HAP-1 (cell line): ENCODE data around the gene LMTK3.
A peak's percentile ranks its signal among the peaks of the same experiment; 100 is the strongest.

Source experiments
- DNase-seq, 2 experiments: peaks; one replicate each; pipeline ENCODE4 v3.0.0-alpha.2; 2016 to 2020; ENCODE audit warnings: low spot score in 2 of 2
- H3K27me3 ChIP-seq: fragments of 250-450 bp; sonication (Bioruptor Pico); 2 replicates; pipeline ENCODE4 v1.5.1; 2020; ENCODE audit warnings: low read depth, mild to moderate bottlenecking, moderate library complexity
- H3K36me3 ChIP-seq: fragments of 250-450 bp; sonication (Bioruptor Pico); replicated peaks from 2 replicates; pipeline ENCODE4 v1.5.1; 2020; ENCODE audit warnings: mild to moderate bottlenecking
- H3K4me1 ChIP-seq: fragments of 250-450 bp; sonication (Bioruptor Pico); 2 replicates; pipeline ENCODE4 v1.5.1; 2020; ENCODE audit warnings: mild to moderate bottlenecking
- H3K4me3 ChIP-seq: fragments of 250-450 bp; sonication (Bioruptor Pico); 2 replicates; pipeline ENCODE4 v1.5.1; 2020; ENCODE audit warnings: mild to moderate bottlenecking, moderate library complexity
- H3K9me3 ChIP-seq: fragments of 250-450 bp; sonication (Bioruptor Pico); 2 replicates; pipeline ENCODE4 v1.5.1; 2020; ENCODE audit warnings: mild to moderate bottlenecking, moderate library complexity
- in situ Hi-C: fragments of 300-500 bp; cut with MboI; formaldehyde crosslinking; loops from 3 replicates; pipeline ENCODE4 v1.14.3; 2020; ENCODE audit warnings: low sequenced_read_pairs, inconsistent platforms, mixed read lengths

The LMTK3 gene

DNA sequence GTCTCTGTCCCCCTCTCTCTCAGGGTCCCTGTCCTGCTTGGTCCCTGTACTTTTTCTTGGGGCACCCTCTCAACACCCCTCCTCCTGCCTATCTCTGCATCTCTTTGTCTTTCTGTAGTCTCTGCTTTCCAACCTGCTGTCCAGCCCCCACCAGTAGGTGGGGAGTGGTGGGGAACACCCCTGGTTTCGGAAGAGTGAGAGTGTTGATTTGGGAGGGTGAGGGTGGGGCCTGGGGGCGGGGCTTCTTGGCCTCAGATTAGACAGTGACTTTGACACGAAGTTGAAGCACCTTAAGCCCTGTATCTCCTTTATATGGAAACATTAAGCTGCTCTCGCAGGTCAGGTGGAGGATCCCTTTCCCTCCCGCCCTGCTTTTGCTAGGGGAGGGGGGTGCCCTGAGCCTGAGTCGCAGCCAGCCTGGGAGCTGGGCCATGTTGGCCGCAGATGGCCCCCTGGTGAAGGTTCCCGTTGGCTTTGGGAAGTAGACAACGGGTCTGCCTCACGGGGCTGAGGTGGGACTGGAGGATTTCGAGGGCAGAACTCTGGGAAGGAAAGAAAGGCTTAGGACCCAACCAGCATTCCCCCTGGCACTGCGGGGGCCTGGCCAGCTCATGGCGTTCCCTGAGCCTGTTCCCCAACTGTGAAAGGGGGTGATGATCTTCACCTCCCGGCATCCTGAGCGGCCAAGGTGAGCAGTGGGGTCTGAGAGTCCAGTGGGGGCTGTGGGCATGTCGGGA lies 56.3 kb downstream of the LMTK3 start, which contains the start of gene KCNJ14:
Gene KCNJ14, plus strand, starts transcription at position 404 of the 737 bp plus-strand sequence. CDS start 6,151 bp downstream, outside the sequence.
- no peak for DNase-seq
- Histone ChIP-seq H3K36me3 (peaks cover 58% of the 10 kb centered on the region), H3K9me3 (no peaks in the 10 kb centered on the region), H3K4me3 (no peak within 1 kb of the TSS), H3K4me1 (peaks cover 11% of the 10 kb centered on the region), H3K27me3 (no peaks in the 10 kb centered on the region)
- in situ Hi-C loops: no loop called here

DNA sequence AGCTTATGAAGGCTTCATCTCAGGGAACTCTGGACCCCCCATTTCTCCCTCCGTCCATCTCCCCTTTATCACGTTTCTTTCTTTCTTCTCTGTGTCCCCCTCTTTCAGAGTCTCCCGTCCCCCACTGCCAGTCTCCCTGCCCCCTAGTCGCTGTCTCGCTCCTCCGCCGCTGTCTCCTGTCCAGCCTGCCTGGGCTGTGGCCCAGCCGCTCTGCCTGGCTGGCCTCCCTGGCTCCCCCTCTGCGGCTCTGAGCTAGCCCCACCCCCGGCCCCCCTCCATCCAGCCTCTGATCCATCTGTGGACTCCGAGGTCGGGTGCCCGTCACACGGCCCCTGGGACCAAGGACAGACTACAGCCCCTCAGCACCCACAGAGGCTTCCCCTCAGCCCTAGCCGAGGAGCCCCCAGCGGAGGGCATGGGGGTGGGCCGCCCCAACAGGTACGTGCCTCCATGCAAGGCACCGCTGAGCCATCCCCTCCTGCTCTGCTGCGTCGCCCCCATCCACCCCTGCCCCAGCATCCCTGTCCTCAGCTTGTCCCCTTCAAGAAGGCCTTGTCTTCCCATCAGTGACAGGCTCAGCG lies 57.4 kb downstream of the LMTK3 start:
- in situ Hi-C loops: no loop called here
- H3K27me3 ChIP-seq: no peaks in the 10 kb centered on the region
- H3K36me3 ChIP-seq: peaks cover 66% of the 10 kb centered on the region
- no peak for DNase-seq
- peaks cover 11% of the 10 kb centered on the region for H3K4me1 ChIP-seq
- H3K9me3 ChIP-seq: no peaks in the 10 kb centered on the region
- H3K4me3 ChIP-seq: no peak overlapping the region

DNA sequence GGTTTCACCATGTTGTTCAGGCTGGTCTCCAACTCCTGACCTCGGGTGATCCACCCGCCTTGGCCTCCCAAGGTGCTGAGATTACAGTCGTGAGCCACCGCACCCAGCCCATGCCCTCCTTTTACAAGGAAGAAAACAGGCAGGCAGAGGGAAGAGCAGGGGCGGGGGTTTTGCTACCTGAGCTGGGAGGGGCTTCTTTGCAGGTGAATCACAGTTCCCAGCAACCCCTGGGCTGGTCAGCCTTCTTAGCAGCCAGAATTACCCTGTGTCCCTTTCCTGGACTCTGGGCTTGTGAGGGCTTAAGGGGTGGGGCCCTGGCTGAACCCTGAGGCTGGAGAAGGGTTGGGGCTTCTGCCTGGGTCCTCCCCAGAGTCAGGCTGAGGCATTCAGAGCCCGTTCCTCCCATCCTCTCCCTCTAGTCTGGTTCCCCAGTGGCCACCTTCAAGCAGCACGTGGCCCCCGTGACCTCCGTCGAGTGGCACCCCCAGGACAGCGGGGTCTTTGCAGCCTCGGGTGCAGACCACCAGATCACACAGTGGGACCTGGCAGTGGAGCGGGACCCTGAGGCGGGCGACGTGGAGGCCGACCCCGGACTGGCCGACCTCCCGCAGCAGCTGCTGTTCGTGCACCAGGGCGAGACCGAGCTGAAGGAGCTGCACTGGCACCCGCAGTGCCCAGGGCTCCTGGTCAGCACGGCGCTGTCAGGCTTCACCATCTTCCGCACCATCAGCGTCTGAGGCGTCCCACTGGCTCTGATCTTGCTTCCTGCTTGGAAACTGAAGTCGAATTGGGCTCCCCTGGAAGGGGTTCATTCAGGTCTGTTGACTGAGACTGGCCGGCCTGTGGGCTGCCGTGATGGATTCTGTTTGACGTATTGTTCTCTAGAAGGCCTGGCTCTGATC lies 59.1 kb downstream of the LMTK3 start:
- in situ Hi-C loops: no loop called here
- no peak for DNase-seq
- Histone ChIP-seq H3K4me3 (no peak overlapping the region), H3K36me3 (peaks cover 81% of the 10 kb centered on the region), H3K9me3 (no peaks in the 10 kb centered on the region), H3K27me3 (no peaks in the 10 kb centered on the region), H3K4me1 (no peaks in the 10 kb centered on the region)

DNA sequence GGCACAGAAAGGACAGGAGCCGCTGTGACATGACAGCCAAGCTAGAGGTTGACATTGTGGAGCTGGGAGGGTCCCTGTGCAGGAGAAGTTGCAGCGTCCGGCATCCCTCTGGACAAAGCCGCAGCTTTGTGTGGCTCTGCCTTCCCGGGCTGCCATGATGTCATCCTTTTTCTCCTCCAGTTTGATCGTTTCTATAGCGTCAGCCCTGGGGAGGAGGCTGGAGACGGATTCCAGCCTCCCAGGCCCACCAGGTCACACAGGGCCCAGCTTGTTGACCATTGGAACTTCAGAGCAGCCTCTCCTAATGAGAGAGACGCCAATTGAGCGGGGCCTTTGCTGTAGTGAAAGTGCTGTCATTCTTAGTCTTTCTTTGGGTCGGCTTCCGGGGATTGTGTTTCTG lies 60.0 kb downstream of the LMTK3 start:
- peaks cover 87% of the 10 kb centered on the region for H3K36me3 ChIP-seq
- no peak for DNase-seq
- H3K4me3 ChIP-seq: no peak overlapping the region
- no peaks in the 10 kb centered on the region for H3K9me3 ChIP-seq
- no peaks in the 10 kb centered on the region for H3K4me1 ChIP-seq
- H3K27me3 ChIP-seq: no peaks in the 10 kb centered on the region
- in situ Hi-C loops: no loop called here

DNA sequence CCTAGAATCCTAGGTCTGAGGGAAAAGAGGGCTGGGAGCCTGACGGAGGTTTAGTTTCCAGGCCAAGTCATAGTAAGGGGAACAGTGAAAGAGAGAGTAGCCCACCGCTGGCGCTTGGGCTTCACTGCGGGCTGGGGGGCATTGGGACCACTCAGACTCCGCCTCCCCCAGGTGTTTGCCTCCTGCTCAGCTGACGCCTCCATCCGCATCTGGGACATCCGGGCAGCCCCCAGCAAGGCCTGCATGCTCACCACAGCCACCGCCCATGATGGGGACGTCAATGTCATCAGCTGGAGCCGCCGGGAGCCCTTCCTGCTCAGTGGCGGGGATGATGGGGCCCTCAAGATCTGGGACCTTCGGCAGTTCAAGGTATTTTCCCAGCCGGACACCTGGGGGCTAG lies 60.8 kb downstream of the LMTK3 start:
- peaks cover 84% of the 10 kb centered on the region for H3K36me3 ChIP-seq
- H3K9me3 ChIP-seq: no peaks in the 10 kb centered on the region
- no peak for DNase-seq
- no peaks in the 10 kb centered on the region for H3K27me3 ChIP-seq
- H3K4me3 ChIP-seq: no peak overlapping the region
- in situ Hi-C loops: no loop called here
- no peaks in the 10 kb centered on the region for H3K4me1 ChIP-seq

DNA sequence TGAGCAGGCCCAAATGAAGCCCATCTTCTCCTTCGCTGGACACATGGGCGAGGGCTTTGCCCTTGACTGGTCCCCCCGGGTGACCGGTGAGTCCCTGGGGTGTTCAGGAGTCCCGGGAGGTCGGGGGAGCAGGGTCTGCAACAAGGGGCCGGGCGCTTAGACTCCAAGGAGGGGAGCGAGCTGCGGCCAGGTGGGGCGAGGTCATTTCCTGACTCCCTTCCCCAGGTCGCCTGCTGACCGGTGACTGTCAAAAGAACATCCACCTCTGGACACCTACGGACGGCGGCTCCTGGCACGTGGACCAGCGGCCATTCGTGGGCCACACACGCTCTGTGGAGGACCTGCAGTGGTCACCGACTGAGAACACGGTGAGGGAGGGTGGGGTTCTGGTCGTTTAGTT lies 61.2 kb downstream of the LMTK3 start:
- H3K36me3 ChIP-seq: peaks cover 80% of the 10 kb centered on the region
- in situ Hi-C loops: no loop called here
- DNase-seq: no peak

DNA sequence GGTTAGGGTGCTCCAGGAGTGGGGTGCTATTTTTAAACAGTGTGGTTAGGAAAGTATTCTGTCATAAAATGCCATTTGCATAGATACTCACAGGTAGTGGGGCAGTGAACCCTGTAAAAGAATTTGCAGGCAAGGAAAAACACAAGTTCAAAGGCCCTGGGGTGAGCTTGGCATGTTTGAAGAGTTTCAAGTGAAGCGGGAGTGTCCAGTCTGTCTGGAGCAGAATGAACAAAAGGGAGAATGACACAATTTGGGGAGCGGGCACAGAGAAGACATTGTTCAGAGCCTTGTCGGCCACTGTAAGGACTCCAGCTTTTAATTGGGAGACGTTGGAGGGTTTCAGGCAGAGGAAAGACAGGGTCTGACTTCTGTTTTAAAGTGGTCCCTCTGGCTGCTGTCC lies 63.1 kb downstream of the LMTK3 start:
- in situ Hi-C loops: no loop called here
- no peak overlapping the region for H3K4me3 ChIP-seq
- no peaks in the 10 kb centered on the region for H3K9me3 ChIP-seq
- DNase-seq: no peak
- no peaks in the 10 kb centered on the region for H3K27me3 ChIP-seq
- H3K4me1 ChIP-seq: no peaks in the 10 kb centered on the region; the same call in 1 of the 2 replicates
- peaks cover 68% of the 10 kb centered on the region for H3K36me3 ChIP-seq

More for the DNA sequence above, 61.2 kb downstream of the LMTK3 start:
- H3K4me3 ChIP-seq: no peak overlapping the region
- no peaks in the 10 kb centered on the region for H3K27me3 ChIP-seq
- no peaks in the 10 kb centered on the region for H3K9me3 ChIP-seq
- no peaks in the 10 kb centered on the region for H3K4me1 ChIP-seq

DNA sequence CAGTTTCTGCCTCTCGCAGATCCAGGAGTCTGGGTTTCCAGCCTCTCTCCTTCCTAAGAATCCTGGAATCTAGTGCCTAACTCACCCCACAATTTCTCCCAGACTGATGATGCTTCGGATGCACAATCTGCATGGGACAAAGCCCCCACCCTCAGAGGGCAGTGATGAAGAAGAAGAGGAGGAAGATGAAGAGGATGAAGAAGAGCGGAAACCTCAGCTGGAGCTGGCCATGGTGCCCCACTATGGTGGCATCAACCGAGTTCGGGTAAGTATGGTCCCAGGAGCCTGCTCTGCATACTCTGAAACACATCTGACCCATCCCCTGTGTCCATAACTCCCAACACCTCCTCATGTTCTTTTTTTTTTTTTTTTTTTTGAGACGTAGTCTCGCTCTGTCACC lies 65.1 kb downstream of the LMTK3 start:
- no peaks in the 10 kb centered on the region for H3K9me3 ChIP-seq
- peaks cover 52% of the 10 kb centered on the region for H3K36me3 ChIP-seq

DNA sequence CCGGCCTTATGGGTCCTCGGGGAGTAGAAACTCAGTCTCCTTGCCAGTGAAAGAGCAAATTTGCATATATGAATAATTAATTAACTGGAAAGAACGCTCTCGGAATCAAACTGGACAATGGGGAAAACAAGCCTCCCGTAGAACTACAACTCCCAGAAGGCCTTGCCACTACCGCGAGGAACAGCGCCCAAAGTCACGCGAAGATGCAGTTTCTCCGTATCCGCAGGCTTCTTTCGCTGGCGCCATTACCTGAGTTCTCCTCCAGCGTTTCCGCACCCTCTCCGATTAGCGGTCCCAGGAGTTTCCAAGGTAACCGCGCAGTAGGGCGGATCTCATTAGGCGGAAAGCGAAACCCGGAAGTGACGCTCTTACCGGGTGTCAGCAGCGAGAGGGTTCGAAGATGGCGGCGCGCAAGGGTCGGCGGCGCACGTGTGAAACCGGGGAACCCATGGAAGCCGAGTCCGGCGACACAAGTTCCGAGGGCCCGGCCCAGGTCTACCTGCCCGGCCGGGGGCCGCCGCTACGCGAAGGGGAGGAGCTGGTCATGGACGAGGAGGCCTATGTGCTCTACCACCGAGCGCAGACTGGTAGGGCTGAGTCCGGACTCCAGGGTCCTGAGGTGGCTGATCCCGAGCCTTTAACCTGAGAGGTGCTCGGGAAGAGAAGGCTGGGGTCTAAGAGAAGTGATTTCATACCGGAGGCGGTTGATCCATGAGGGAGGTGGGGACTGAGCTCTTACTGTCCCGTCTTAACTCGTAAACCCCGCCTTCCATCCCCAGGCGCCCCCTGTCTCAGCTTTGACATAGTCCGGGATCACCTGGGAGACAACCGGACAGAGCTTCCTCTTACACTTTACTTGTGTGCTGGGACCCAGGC lies 65.8 kb downstream of the LMTK3 start, which contains the start of gene GRWD1:
Gene GRWD1, plus strand, starts transcription at position 378 of the 876 bp plus-strand sequence. Its CDS starts 23 bp downstream, at position 401.
- in situ Hi-C loops: no loop called here
- H3K4me1 ChIP-seq: no peaks in the 10 kb centered on the region; the same call in 1 of the 2 replicates
- DNase-seq: peak; percentile 96
- no peaks in the 10 kb centered on the region for H3K9me3 ChIP-seq
- H3K36me3 ChIP-seq: peaks cover 44% of the 10 kb centered on the region
- no peaks in the 10 kb centered on the region for H3K27me3 ChIP-seq
- H3K4me3 ChIP-seq: peak within 1 kb of the TSS; percentile 94

More for the DNA sequence above, 65.1 kb downstream of the LMTK3 start:
- no peak for DNase-seq
- Histone ChIP-seq H3K27me3 (no peaks in the 10 kb centered on the region), H3K4me1 (no peaks in the 10 kb centered on the region; the same call in 1 of the 2 replicates), H3K4me3 (peak overlapping the region; percentile 94)
- in situ Hi-C loops: no loop called here

DNA sequence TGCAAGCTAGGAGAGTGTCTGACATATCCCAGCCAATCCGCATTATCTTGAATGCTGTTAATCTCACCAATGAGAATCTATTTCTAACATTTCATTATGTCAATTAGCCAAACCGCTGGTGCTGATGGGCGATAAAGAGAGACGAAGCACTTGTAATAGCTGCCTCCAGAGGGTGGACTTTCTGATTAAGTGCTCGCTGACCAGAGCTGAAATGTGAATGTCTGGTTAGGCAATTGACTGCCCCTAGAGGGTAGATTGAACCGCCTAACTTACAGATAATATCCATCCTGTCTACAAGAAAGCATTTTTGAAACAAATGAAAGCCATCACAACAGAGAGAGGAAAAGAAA lies 66.4 kb downstream of the LMTK3 start:
- no peaks in the 10 kb centered on the region; the same call in 1 of the 2 replicates for H3K4me1 ChIP-seq
- DNase-seq: peak in 1 of 2 experiments; percentile 64
- in situ Hi-C loops: no loop called here
- H3K9me3 ChIP-seq: no peaks in the 10 kb centered on the region
- peak overlapping the region; percentile 94 for H3K4me3 ChIP-seq
- no peaks in the 10 kb centered on the region for H3K27me3 ChIP-seq
- H3K36me3 ChIP-seq: peaks cover 38% of the 10 kb centered on the region

DNA sequence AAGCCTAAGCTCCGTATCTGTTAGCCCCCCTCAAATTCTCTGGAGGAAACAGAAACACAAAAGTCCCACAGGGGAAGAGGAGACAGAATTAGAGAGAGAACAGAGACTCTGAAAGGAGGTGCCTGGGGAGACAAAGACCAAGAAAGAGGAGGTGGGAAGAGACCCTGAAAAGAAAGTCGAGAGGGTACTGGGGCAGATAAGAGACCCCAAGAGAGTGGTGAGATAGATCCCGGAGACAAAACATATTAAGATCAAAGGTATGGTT lies 66.8 kb downstream of the LMTK3 start:
- H3K9me3 ChIP-seq: no peaks in the 10 kb centered on the region
- no peak for DNase-seq
- in situ Hi-C loops: no loop called here
- peaks cover 35% of the 10 kb centered on the region for H3K36me3 ChIP-seq
- peak overlapping the region; percentile 94 for H3K4me3 ChIP-seq
- no peaks in the 10 kb centered on the region for H3K27me3 ChIP-seq
- no peaks in the 10 kb centered on the region; the same call in 1 of the 2 replicates for H3K4me1 ChIP-seq

DNA sequence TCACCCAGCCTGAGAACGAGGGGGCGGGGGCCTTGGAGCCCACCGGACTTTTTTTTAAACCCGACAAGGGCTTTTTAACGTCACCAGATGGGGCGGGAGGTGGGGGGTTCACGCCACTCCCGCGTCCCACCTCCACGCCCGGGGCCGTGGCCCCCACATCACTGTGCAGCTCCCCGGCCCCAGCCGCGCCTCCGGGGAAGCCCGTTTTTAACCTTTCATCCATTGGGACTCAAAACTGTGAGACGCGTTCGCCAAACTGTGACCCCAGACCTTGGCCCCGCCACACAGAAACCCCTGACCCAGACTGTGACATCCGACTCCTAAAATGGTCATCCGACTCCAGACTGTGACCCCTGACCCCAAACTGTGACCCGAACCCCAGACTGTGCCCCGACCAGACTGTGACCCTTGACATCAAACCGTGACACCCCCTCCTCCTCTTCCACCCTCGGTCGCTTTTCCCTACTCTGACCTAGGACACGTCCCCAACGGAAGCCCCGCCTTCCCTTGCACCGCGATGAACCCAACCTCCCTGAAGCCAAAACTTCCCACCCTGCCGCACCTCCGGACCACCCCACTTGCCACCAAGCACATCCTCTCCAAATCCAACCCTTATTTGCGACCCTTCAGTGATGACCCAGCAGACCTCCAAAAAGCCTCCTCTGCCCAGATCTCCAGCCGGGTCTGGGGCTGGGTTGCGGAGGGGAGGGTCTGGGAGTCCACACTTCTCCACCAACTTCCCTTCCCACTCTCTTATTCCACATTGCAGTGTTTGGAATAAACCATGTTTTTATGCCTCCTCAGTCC lies 67.3 kb downstream of the LMTK3 start:
- H3K4me1 ChIP-seq: no peaks in the 10 kb centered on the region; the same call in 1 of the 2 replicates
- no peaks in the 10 kb centered on the region for H3K27me3 ChIP-seq
- H3K36me3 ChIP-seq: peaks cover 29% of the 10 kb centered on the region
- in situ Hi-C loops: no loop called here
- peak overlapping the region; percentile 94 for H3K4me3 ChIP-seq
- H3K9me3 ChIP-seq: no peaks in the 10 kb centered on the region
- DNase-seq: no peak
